Neural cell (in vitro differentiated cells): ENCODE results near the gene P4HA2. TPM values are rescaled to one million over a fixed set of nuclear protein-coding genes. Genes with fewer than 3 reads are reported as not detected.

ENCODE experiments used
- H2AFZ ChIP-seq: fragments of 200-600, 300-800 bp; sonication (generic), shearing (Covaris generic); 2 replicates; pipeline ENCODE4 v1.6.0; 2014; ENCODE audit warnings: low read depth, mild to moderate bottlenecking, antibody characterized with exemption, low read length, moderate library complexity
- H3F3A ChIP-seq: fragments of 200-600 bp; shearing (Covaris generic); 2 replicates; pipeline ENCODE4 v1.6.1; 2016; ENCODE audit warnings: mild to moderate bottlenecking, moderate library complexity, mixed read lengths, antibody characterized with exemption, low read length; ENCODE audit not compliant: insufficient read depth, poor library complexity, severe bottlenecking
- H3K27ac ChIP-seq: fragments of 200-600, 300-800 bp; sonication (generic), shearing (Covaris generic); 2 replicates; pipeline ENCODE4 v1.5.1; 2014; ENCODE audit warnings: mild to moderate bottlenecking, low read length, moderate library complexity
- H3K27me3 ChIP-seq: fragments of 300-800, 200-600 bp; sonication (generic), shearing (Covaris generic); 2 replicates; pipeline ENCODE4 v1.6.0; 2014; ENCODE audit warnings: mild to moderate bottlenecking, low read depth, low read length, moderate library complexity; ENCODE audit not compliant: insufficient read depth
- H3K36me3 ChIP-seq: fragments of 300-800, 200-600 bp; sonication (generic), shearing (Covaris generic); 2 replicates; pipeline ENCODE4 v1.5.1; 2014; ENCODE audit warnings: mild to moderate bottlenecking, antibody characterized with exemption, low read length, moderate library complexity; ENCODE audit not compliant: insufficient read depth
- H3K4me2 ChIP-seq: fragments of 300-800, 200-600 bp; sonication (generic), shearing (Covaris generic); 2 replicates; pipeline ENCODE4 v1.6.0; 2014; ENCODE audit warnings: mild to moderate bottlenecking, low read length
- H3K4me3 ChIP-seq: fragments of 300-800, 200-600 bp; sonication (generic), shearing (Covaris generic); 2 replicates; pipeline ENCODE4 v1.5.1; 2014; ENCODE audit warnings: mild to moderate bottlenecking, low read length, moderate library complexity
- H3K79me2 ChIP-seq: fragments of 200-600 bp; shearing (Covaris generic); replicated peaks from 2 replicates; pipeline ENCODE4 v1.6.0; 2014; ENCODE audit warnings: mild to moderate bottlenecking, low read length, moderate library complexity; ENCODE audit not compliant: insufficient read depth
- H3K9ac ChIP-seq: fragments of 300-800, 200-600 bp; sonication (generic), shearing (Covaris generic); 2 replicates; pipeline ENCODE4 v1.6.1; 2016; ENCODE audit warnings: mild to moderate bottlenecking, low read length, mixed read lengths
- H3K9me2 ChIP-seq: fragments of 200-600 bp; shearing (Covaris generic); 2 replicates; pipeline ENCODE4 v1.6.1; 2016; ENCODE audit warnings: mild to moderate bottlenecking, low read length, mixed read lengths; ENCODE audit not compliant: insufficient read depth
- H3K9me3 ChIP-seq: fragments of 200-600, 300-800 bp; sonication (generic), shearing (Covaris generic); 2 replicates; pipeline ENCODE4 v1.6.1; 2016; ENCODE audit warnings: mild to moderate bottlenecking, mixed run types, low read length, moderate library complexity, mixed read lengths
- H4K20me1 ChIP-seq: fragments of 200-600 bp; shearing (Covaris generic); 2 replicates; pipeline ENCODE4 v1.6.1; 2016; ENCODE audit warnings: mild to moderate bottlenecking, mixed run types; ENCODE audit not compliant: insufficient read depth
- CTCF ChIP-seq: fragments of 450-650 bp; IDR thresholded peaks from 2 replicates; pipeline ENCODE4 v1.5.1; 2014; ENCODE audit warnings: antibody characterized with exemption, mild to moderate bottlenecking, moderate library complexity; ENCODE audit not compliant: poor library complexity, severe bottlenecking
- EP300 ChIP-seq: fragments of 450-650 bp; conservative IDR thresholded peaks from 2 replicates; pipeline ENCODE4 v1.6.1; 2014; ENCODE audit warnings: antibody characterized with exemption, mild to moderate bottlenecking, moderate library complexity; ENCODE audit not compliant: poor library complexity, severe bottlenecking
- EZH2 ChIP-seq: fragments of 200-600, 300-800 bp; shearing (Covaris generic), sonication (generic); IDR thresholded peaks from 2 replicates; pipeline ENCODE4 v1.6.1; 2014; ENCODE audit warnings: antibody characterized with exemption, low read length, borderline replicate concordance, mild to moderate bottlenecking; ENCODE audit not compliant: insufficient read depth, poor library complexity, severe bottlenecking
- MXI1 ChIP-seq: fragments of 450-650 bp; conservative IDR thresholded peaks from 2 replicates; pipeline ENCODE4 v1.6.1; 2014; ENCODE audit warnings: antibody characterized with exemption, mild to moderate bottlenecking; ENCODE audit not compliant: poor library complexity, severe bottlenecking
- POLR2AphosphoS5 ChIP-seq: IDR thresholded peaks from 2 replicates; pipeline ENCODE4 v1.6.1; 2012
- RAD21 ChIP-seq: fragments of 450-650 bp; conservative IDR thresholded peaks from 2 replicates; pipeline ENCODE4 v1.6.1; 2014; ENCODE audit warnings: antibody characterized with exemption, mild to moderate bottlenecking, moderate library complexity
- SMC3 ChIP-seq: fragments of 450-650 bp; conservative IDR thresholded peaks from 2 replicates; pipeline ENCODE4 v1.6.1; 2014; ENCODE audit warnings: antibody characterized with exemption, mild to moderate bottlenecking, moderate library complexity; ENCODE audit not compliant: poor library complexity
- TAF1 ChIP-seq: IDR thresholded peaks from 2 replicates; pipeline ENCODE4 v1.6.1; 2012; ENCODE audit warnings: low read depth
- polyA plus RNA-seq: library from polyadenylated mRNA; depleted of rRNA; stranded (reverse); fragments of >200 nt; gene quantifications from 2 replicates; pipeline ENCODE4 v1.2.3, GENCODE V29; 2014
- TF ChIP-seq, protein P1 (sequence below): IDR thresholded peaks from 2 replicates; pipeline ENCODE4 v1.6.1; 2012; ENCODE audit warnings: borderline replicate concordance

Gene P4HA2
- polyA plus RNA-seq, 1 donor from 2014 or later: 1.4 TPM

GRCh38 chr5:132269635-132270334 lies 42.1 kb upstream of the P4HA2 start:
- no peaks in the 10 kb centered on the region for H3K79me2 ChIP-seq
- H3K9ac ChIP-seq: no peak overlapping the region
- no peaks in the 10 kb centered on the region for H3K27me3 ChIP-seq
- TF ChIP-seq MXI1 (no peak), SMC3 (no peak), CTCF (no peak), EP300 (no peak), TAF1 (no peak), POLR2AphosphoS5 (no peak), EZH2 (no peak)
- TF ChIP-seq, protein P1, sequence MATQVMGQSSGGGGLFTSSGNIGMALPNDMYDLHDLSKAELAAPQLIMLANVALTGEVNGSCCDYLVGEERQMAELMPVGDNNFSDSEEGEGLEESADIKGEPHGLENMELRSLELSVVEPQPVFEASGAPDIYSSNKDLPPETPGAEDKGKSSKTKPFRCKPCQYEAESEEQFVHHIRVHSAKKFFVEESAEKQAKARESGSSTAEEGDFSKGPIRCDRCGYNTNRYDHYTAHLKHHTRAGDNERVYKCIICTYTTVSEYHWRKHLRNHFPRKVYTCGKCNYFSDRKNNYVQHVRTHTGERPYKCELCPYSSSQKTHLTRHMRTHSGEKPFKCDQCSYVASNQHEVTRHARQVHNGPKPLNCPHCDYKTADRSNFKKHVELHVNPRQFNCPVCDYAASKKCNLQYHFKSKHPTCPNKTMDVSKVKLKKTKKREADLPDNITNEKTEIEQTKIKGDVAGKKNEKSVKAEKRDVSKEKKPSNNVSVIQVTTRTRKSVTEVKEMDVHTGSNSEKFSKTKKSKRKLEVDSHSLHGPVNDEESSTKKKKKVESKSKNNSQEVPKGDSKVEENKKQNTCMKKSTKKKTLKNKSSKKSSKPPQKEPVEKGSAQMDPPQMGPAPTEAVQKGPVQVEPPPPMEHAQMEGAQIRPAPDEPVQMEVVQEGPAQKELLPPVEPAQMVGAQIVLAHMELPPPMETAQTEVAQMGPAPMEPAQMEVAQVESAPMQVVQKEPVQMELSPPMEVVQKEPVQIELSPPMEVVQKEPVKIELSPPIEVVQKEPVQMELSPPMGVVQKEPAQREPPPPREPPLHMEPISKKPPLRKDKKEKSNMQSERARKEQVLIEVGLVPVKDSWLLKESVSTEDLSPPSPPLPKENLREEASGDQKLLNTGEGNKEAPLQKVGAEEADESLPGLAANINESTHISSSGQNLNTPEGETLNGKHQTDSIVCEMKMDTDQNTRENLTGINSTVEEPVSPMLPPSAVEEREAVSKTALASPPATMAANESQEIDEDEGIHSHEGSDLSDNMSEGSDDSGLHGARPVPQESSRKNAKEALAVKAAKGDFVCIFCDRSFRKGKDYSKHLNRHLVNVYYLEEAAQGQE: no peak
- H3K4me3 ChIP-seq: no peak overlapping the region
- no peaks in the 10 kb centered on the region for H3K9me2 ChIP-seq
- H3K9me3 ChIP-seq: no peaks in the 10 kb centered on the region
- no peak overlapping the region for H2AFZ ChIP-seq
- H3K36me3 ChIP-seq: no peaks in the 10 kb centered on the region
- H3K27ac ChIP-seq: no peak overlapping the region
- H3F3A ChIP-seq: no peaks in the 10 kb centered on the region
- H3K4me2 ChIP-seq: no peak overlapping the region
- H4K20me1 ChIP-seq: no peaks in the 10 kb centered on the region

DNA sequence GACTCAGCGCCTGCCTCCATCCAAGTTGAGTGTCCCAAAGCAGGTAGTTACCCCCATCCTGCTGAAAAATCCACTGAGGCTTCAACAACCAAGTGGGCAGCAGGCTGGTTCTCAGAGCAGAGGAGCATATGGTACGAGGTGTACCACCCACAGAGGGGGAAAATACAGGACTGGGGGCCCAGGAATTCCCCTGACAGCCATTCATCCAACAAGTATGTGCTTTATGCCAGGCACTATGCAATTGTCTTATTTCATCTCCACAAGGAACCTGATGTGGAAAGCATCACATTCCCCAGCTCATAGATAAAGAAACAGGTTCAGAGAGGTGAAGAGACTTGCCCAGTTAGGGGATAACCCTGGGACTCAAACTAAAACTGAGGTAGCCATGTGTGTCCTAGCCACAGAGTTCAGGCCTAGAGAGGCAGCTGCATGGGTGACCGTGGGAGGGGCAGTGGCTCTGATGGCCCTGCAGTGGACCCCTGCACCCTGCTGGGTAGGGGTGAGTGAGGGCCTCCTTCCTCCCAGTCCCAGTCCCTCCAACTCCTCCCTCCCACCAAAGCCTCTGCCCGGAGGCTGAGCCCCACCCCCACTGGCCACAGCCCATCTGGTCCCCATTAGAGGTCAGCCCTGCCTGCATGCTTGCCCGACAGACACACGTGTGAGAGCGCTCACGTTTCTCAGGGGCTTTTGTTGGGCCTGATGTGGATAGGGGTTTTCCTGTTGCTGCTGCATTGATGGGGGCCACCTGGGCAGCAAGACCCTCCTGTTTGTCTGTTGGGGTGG lies 41.3 kb upstream of the P4HA2 start:
- TF ChIP-seq EP300 (no peak), CTCF (no peak), POLR2AphosphoS5 (no peak), EZH2 (no peak), SMC3 (no peak), RAD21 (no peak), MXI1 (no peak), TAF1 (no peak)
- TF ChIP-seq, protein P1: no peak
- H3K4me2 ChIP-seq: no peak overlapping the region
- no peak overlapping the region for H3K9ac ChIP-seq
- no peaks in the 10 kb centered on the region for H3K36me3 ChIP-seq
- H3K27ac ChIP-seq: no peak overlapping the region
- H3K9me3 ChIP-seq: no peaks in the 10 kb centered on the region
- no peaks in the 10 kb centered on the region for H3K79me2 ChIP-seq
- no peaks in the 10 kb centered on the region for H3F3A ChIP-seq
- no peaks in the 10 kb centered on the region for H4K20me1 ChIP-seq
- H3K9me2 ChIP-seq: no peaks in the 10 kb centered on the region
- H2AFZ ChIP-seq: no peak overlapping the region
- H3K27me3 ChIP-seq: no peaks in the 10 kb centered on the region
- H3K4me3 ChIP-seq: no peak overlapping the region
